Stimulated activated CD8-positive, alpha-beta memory T cell treated with anti-CD3 and anti-CD28 coated beads, Interleukin-7, amount 100 ng/mL, for 4 hours (primary cell): ENCODE data around the gene YPEL1.
"Not testable (repeated sequence)": the region's sequence is repeated elsewhere in the genome, so short reads cannot be mapped to it uniquely, and the experiment has no call there.

ENCODE experiments used
- DNase-seq, 2 donors: peaks; one replicate each; pipeline ENCODE4 v3.0.0-alpha.2; 2020; ENCODE audit warnings: low read depth in 2 of 2

The YPEL1 gene

DNA sequence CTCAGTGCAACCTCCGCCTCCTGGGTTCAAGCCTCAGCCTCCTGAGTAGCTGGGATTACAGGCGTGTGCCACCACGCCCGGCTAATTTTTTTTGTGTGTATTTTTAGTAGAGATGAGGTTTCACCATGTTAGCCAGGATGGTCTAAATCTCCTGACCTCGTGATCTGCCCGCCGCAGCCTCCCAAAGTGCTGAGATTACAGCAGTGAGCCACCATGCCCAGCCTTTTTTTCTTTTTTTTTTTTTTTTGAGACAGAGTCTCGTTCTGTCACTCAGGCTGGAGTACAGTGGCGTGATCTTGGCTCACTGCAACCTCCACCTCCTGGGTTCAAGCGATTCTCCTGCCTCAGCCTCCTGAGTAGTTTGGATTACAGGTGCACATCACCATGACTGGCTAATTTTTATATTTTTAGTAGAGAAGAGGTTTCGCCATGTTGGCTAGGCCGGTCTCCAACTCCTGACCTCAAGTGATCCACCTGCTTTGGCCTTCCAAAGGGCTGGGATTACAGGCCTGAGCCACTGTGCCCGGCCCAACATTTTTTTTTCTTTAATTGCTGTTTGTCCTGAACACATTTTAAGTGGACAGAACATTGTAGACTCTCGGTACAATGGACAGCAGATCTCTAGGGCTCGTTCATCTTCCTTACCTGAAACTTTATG, 14.3 kb downstream of the YPEL1 start:
- not testable (repeated sequence) for DNase-seq

DNA sequence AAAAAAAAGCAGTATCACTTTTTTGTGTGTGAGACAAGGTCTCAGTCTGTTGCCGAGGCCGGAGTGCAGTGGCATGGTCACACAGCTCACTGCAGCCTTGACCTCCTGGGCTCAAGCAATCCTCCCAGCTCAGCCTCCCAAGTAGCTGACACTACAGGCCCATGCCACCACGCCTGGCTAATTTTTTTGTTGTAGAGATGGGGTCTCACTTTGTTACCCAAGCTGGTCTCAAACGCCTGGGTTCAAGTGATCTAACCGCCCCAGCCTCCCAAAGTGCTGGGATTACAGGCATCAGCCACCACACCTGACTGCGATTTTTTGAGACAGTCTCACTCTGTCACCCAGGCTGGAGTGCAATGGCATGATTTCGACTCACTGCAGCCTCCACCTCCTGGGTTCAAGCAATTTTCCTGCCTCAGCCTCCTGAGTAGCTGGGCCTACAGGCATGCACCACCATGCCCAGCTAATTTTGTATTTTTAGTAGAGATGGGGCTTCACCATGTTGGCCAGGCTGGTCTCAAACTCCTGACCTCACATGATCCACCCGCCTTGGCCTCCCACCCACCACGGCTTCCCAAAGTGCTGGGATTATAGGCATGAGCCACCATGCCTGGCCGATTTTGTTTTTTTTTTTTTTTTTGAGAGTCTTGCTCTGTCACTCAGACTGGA, 15.3 kb downstream of the YPEL1 start:
- not testable (repeated sequence) for DNase-seq

- no peak for DNase-seq
Measured at GRCh38 chr22:21719024-21719423, 16.6 kb downstream of the YPEL1 start.

- no peak for DNase-seq
Measured at GRCh38 chr22:21718499-21718898, 17.1 kb downstream of the YPEL1 start.

GRCh38 chr22:21716395-21717122, 19.0 kb downstream of the YPEL1 start:
- not testable (repeated sequence) for DNase-seq

DNA sequence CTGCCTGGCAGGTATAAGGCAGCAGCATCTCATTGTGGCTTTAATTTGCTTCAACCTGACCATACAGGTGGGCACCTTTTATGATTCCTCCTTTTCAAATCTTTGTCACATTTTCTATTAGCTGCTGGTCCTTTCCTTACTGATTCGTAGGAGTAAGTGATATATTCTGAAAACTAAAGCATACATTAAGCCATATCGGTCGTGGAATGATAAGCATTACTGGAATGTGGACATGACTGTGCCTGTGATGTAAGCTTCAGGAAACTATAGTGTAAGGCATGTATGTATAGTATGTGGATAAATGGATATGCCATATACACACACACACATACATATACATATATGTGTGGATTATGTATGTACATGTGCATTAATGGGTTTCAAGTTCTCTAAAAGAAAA, 20.8 kb downstream of the YPEL1 start:
- DNase-seq: no peak

GRCh38 chr22:21714059-21714770, 21.4 kb downstream of the YPEL1 start:
- DNase-seq: no peak

DNA sequence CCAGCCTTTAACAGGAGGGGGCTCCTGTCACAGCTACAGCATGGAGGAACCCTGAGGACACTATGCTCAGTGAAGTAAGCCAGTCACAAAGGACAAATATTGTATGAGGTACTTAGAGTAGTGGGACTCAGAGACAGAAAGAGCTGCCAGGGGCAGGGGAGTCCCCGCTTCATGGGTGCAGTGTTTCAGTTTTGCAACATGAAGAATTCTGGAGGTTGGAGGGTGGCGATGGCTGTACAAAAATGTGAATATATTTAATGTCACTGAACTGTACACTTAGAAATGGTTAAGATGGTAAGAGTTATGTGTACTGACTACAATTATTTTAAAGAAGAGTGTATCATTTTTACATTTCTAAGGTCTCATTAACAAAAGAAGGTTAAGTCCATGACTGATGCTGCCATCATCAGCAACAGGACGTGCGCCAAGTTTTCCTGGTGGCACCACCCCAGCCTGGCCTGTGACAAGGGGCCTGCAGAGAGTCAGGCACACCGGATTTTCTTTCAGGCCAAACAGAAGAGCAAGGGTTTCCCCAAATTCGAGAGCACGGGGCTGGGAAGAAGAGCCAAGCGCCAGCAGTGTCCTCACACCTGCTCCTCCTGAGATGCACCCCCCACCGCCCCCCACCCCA, 22.1 kb downstream of the YPEL1 start:
- no peak for DNase-seq

- peak; percentile 35 to 42 for DNase-seq
Measured at GRCh38 chr22:21712751-21713427, 22.7 kb downstream of the YPEL1 start.

GRCh38 chr22:21711851-21712250, 23.7 kb downstream of the YPEL1 start:
- DNase-seq: no peak

DNA sequence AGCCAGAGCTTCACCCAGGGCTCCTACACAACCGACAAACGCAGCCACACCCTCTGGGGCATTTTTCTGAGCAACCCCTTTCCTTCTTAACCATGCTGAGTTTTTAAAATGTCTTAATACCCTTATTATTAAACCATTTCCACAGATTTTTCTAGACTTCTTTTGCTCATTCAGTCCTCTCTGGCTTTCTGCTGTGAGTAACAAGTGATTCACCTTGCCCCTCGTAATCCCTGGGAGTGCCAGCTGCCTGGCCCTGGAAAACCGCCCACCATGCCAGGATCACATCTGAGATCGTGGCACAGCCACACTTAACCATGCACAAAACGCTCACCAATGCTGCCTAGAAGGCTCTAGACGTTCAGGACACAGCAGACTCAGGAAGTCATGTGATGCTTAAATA, 25.4 kb downstream of the YPEL1 start:
- no peak for DNase-seq

- DNase-seq: no peak
Measured at GRCh38 chr22:21709688-21710087, 25.9 kb downstream of the YPEL1 start.

DNA sequence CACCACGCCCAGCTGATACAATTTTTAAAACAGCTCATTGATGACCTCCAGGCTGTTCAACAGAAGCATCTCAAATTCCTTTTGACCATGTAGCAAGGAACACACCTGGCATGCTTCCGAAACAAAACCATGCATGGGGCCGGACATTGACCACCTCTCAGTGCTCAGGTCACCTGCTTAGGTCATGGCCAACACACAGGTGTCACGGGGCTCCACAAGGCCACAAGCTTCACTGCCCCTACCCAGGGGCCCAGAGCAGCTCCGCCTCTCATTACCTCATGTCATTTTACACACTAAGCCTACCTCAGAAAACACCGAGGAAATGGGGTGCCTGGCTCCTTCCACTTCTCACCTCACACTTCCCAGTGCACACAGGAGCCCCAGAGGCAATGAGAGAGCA, 26.6 kb downstream of the YPEL1 start:
- DNase-seq: no peak

- DNase-seq: no peak
Measured at GRCh38 chr22:21707677-21708076, 27.9 kb downstream of the YPEL1 start.

GRCh38 chr22:21703684-21704316, 31.8 kb downstream of the YPEL1 start:
- DNase-seq: no peak

GRCh38 chr22:21702700-21703683, 32.6 kb downstream of the YPEL1 start:
- DNase-seq: no peak

GRCh38 chr22:21702094-21702493, 33.5 kb downstream of the YPEL1 start:
- DNase-seq: no peak

- no peak for DNase-seq
Measured at GRCh38 chr22:21701384-21701971, 34.1 kb downstream of the YPEL1 start.

DNA sequence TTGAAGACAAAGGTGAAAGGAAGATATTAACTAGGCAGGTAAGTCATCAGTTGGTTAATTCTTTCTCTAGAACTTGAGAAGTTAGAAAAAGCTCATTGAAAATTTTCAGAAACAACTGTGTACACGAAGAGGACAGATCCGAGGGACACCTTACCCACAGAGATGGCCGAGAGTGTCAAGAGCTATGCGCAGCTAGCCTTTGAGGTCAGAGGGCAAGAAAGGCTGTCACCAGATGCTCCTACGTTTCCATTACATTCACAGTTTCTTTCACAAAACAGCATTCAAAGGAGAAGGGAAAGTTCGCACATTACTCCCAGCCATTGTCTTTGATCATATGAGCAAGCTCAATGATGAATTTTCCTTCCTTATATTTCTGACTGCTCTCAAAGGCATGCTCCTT, 34.8 kb downstream of the YPEL1 start:
- DNase-seq: no peak
